GM12878 (cell line): Measurements from ENCODE around the gene ZNF462. TPM values are rescaled to one million over a fixed set of nuclear protein-coding genes. Genes with fewer than 3 reads are reported as not detected.

Experiments
- ATAC-seq: fragments of 200-7000 bp; cut with Tn5 transposase; 3 replicates; pipeline ENCODE4 v1.9.1; 2020; ENCODE audit warnings: mild to moderate bottlenecking, moderate library complexity
- BruUV-seq: library from RNA; stranded (reverse); fragments of 400-500 nt; replicated peaks from 2 replicates; lab custom pipeline; 2021; lab: Mats Ljungman, UMichigan
- CTCF ChIA-PET: fragments of 300-600 bp; sonication (Branson Sonifier 250); formaldehyde crosslinking; extraction: SDS; loops from one replicate; lab custom pipeline; 2021; ENCODE audit warnings: inconsistent platforms; lab: Yijun Ruan, JAX
- POLR2A ChIA-PET: fragments of 350-600 bp; formaldehyde crosslinking; extraction: SDS; loops from one replicate; lab custom pipeline; 2021; ENCODE audit warnings: inconsistent platforms; lab: Charles Lee
- RAD21 ChIA-PET: fragments of 300-600 bp; sonication (Branson Sonifier 250); formaldehyde crosslinking; loops from one replicate; lab custom pipeline; 2023; ENCODE audit warnings: antibody characterized with exemption; ENCODE audit not compliant: unreplicated experiment; lab: Charles Lee
- SMC1A ChIA-PET: fragments of 300-600 bp; sonication (Branson Sonifier 250); formaldehyde crosslinking; loops from one replicate; lab custom pipeline; 2023; ENCODE audit not compliant: unreplicated experiment, uncharacterized antibody; lab: Charles Lee
- DNase-seq: peaks from one replicate; pipeline ENCODE4 v3.0.0-alpha.2; 2011; ENCODE audit warnings: low read depth, low spot score
- FAIRE-seq: peaks from 3 replicates; lab custom pipeline; 2011; peaks lifted over from hg19 to GRCh38; lab: Jason Lieb, UNC
- H2AFZ ChIP-seq: 2 replicates; pipeline ENCODE4 v1.6.0; 2011; ENCODE audit warnings: low read depth, low read length, control low read depth; ENCODE audit not compliant: control insufficient read depth
- H3K27ac ChIP-seq: 2 replicates; pipeline ENCODE4 v1.5.1; 2011; ENCODE audit warnings: control low read depth; ENCODE audit not compliant: control insufficient read depth, insufficient read depth
- H3K27me3 ChIP-seq, 2 experiments: replicated peaks in 1 of 2; 2 replicates each; pipeline versions ENCODE4 v1.6.0 to v1.6.1; 2011; ENCODE audit warnings: low read length in 1 of 2; ENCODE audit not compliant: control insufficient read depth in 2 of 2, insufficient read depth in 2 of 2
- H3K36me3 ChIP-seq, 2 experiments: 2 replicates each; pipeline ENCODE4 v1.5.1; 2011; ENCODE audit warnings: low read length in 1 of 2; ENCODE audit not compliant: control insufficient read depth in 2 of 2, insufficient read depth in 2 of 2
- H3K4me1 ChIP-seq: 2 replicates; pipeline ENCODE4 v1.6.1; 2011; ENCODE audit warnings: mild to moderate bottlenecking, low read length, moderate library complexity, mixed read lengths; ENCODE audit not compliant: control insufficient read depth, insufficient read depth
- H3K4me2 ChIP-seq: 2 replicates; pipeline ENCODE4 v1.6.0; 2011; ENCODE audit warnings: control low read depth; ENCODE audit not compliant: control insufficient read depth, insufficient read depth
- H3K4me3 ChIP-seq: fragments of 200-600 bp; sonication (generic); 2 replicates; pipeline ENCODE4 v1.5.1; 2016
- H3K79me2 ChIP-seq: 2 replicates; pipeline ENCODE4 v1.6.0; 2011; ENCODE audit warnings: low read length; ENCODE audit not compliant: control insufficient read depth, insufficient read depth
- H3K9ac ChIP-seq: 2 replicates; pipeline ENCODE4 v1.8.0; 2011; ENCODE audit warnings: low read length, control low read depth, mixed read lengths; ENCODE audit not compliant: control insufficient read depth, insufficient read depth
- H3K9me3 ChIP-seq: replicated peaks from 3 replicates; pipeline ENCODE4 v1.5.1; 2011; ENCODE audit warnings: mild to moderate bottlenecking, low read length; ENCODE audit not compliant: control insufficient read depth, insufficient read depth
- H4K20me1 ChIP-seq: 2 replicates; pipeline ENCODE4 v1.6.0; 2011; ENCODE audit not compliant: control insufficient read depth, insufficient read depth
- BMI1 ChIP-seq: fragments of 450-650 bp; IDR thresholded peaks from 2 replicates; pipeline ENCODE4 v1.6.1; 2016; ENCODE audit warnings: mild to moderate bottlenecking, moderate library complexity, borderline replicate concordance
- EED ChIP-seq: sonication (generic); IDR thresholded peaks from 2 replicates; pipeline ENCODE4 v1.6.1; 2016; ENCODE audit warnings: antibody characterized with exemption, low read depth
- EGR1 ChIP-seq, 2 experiments: IDR thresholded peaks; 1 replicate in 1 of 2; 2 replicates in 1 of 2; pipeline ENCODE4 v1.6.1; 2011 to 2012; ENCODE audit warnings: low read depth in 2 of 2, low read length in 2 of 2, borderline replicate concordance in 1 of 2, mild to moderate bottlenecking in 1 of 2, moderate library complexity in 1 of 2
- KLF5 ChIP-seq: fragments of 450-650 bp; IDR thresholded peaks from 2 replicates; pipeline ENCODE4 v1.6.1; 2014; ENCODE audit warnings: mild to moderate bottlenecking; ENCODE audit not compliant: partially characterized antibody
- SMAD5 ChIP-seq: IDR thresholded peaks from 2 replicates; pipeline ENCODE4 v1.6.1; 2016; ENCODE audit warnings: antibody characterized with exemption, low read depth
- WRNIP1 ChIP-seq: IDR thresholded peaks from 2 replicates; pipeline ENCODE4 v1.6.1; 2011; ENCODE audit warnings: low read depth, low read length, improper control_type of control experiment, borderline replicate concordance
- ZNF217 ChIP-seq: fragments of 450-650 bp; IDR thresholded peaks from 2 replicates; pipeline ENCODE4 v1.6.1; 2017; ENCODE audit warnings: antibody characterized with exemption, mild to moderate bottlenecking
- ZNF384 ChIP-seq: IDR thresholded peaks from 2 replicates; pipeline ENCODE4 v1.6.1; 2012; ENCODE audit warnings: low read depth, mild to moderate bottlenecking, low read length, improper control_type of control experiment, borderline replicate concordance
- WGBS: methylation state at CpG from one replicate; pipeline ENCODE4 v1.1.6; 2016; ENCODE audit warnings: low lambda C conversion rate; ENCODE audit not compliant: insufficient replicate concordance, insufficient coverage; ENCODE audit errors: missing lambda C conversion rate; 5-methylcytosine and 5-hydroxymethylcytosine counted together
- in situ Hi-C: fragments of 300-500 bp; cut with MboI; formaldehyde crosslinking; loops from 9 replicates; pipeline ENCODE4 v1.14.3; 2018; ENCODE audit warnings: mixed read lengths
- intact Hi-C: fragments of 100-400 bp; cut with micrococcal nuclease; formaldehyde crosslinking; loops from one replicate; pipeline ENCODE4 v1.14.2; 2022; ENCODE audit not compliant: unreplicated experiment
- polyA plus RNA-seq, 11 experiments: library from polyadenylated mRNA; depleted of rRNA in 4 of 11; unstranded in 6 of 11; stranded (reverse) in 5 of 11; fragments of >200 nt; fragmentation: Nextera tagmentation in 4 of 11; fragmentation: Illumina TruSeq in 1 of 11; extraction: Ambion mirVana in 4 of 11; extraction: Trizol in 1 of 11; gene quantifications; 1 replicate in 1 of 11; 2 replicates in 10 of 11; pipeline versions ENCODE4 v1.2.1 to v1.2.3, GENCODE V29; 2011 to 2016; ENCODE audit warnings: inconsistent platforms in 2 of 11, missing spikeins in 2 of 11, low read depth in 1 of 11
- total RNA-seq, 4 experiments: library from RNA; depleted of rRNA in 3 of 4; stranded (reverse); fragments of >200 nt in 3 of 4; fragmentation: Illumina TruSeq in 1 of 4; extraction: Trizol in 1 of 4; gene quantifications; 2 replicates each; pipeline versions ENCODE4 v1.2.1 to v1.2.3, GENCODE V29; 2013 to 2021
- TF ChIP-seq, protein P1 (sequence below): fragments of 150-350 bp; IDR thresholded peaks from 2 replicates; pipeline ENCODE4 v1.6.1; 2014; ENCODE audit warnings: mild to moderate bottlenecking, low read depth, low read length
- TF ChIP-seq, protein P2 (sequence below): IDR thresholded peaks from 2 replicates; pipeline ENCODE4 v1.6.1; 2012; ENCODE audit warnings: low read depth, low read length, improper control_type of control experiment
- TF ChIP-seq, protein P3 (sequence below): fragments of 450-650 bp; formaldehyde crosslinking; IDR thresholded peaks from 2 replicates; pipeline ENCODE4 v1.5.0; 2022; ENCODE audit warnings: mild to moderate bottlenecking, missing genetic modification characterization
- TF ChIP-seq, protein P4 (sequence below): fragments of 450-650 bp; formaldehyde crosslinking; IDR thresholded peaks from 2 replicates; pipeline ENCODE4 v1.4.0; 2022; ENCODE audit warnings: mild to moderate bottlenecking, moderate library complexity

Gene ZNF462
- total and polyA plus RNA-seq, 10 of the 15 experiments (the other 5 are each of a cell fraction or from before 2014, with no cell fraction given): 0.27 to 13.7 (median 0.55) TPM

DNA sequence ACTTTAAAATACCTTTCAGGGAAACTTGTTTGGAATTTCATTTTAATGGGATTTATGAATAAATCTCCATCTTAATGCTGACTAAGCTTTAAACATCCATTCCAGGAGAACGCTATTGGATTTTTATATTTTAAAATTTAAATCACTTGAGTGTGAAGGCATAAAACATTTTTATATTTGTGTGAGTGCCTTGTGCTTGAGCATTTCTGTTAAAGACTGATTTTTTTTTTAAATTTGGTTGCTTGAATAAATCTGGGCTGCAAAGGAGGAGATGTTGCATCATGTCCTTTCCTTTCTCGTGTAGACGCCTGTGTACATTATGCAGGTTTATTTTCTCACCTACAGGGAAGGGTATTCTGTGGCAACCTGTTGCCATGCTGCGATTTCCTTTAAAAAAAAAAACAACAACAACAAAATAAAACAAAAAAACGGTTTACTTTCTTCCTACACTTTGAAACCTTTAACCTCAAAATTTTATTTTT is 108.1 kb downstream of the ZNF462 start:
- H3K9me3 ChIP-seq: no peaks in the 10 kb centered on the region
- no peak for FAIRE-seq
- in situ Hi-C loops (no loop called here), intact Hi-C loops (no loop called here)
- no peaks in the 10 kb centered on the region for H3K27me3 ChIP-seq
- ChIA-PET SMC1A (interaction anchor here (1.4 kb wide), 1 partner anchor 9 kb away, joined by 13 read pairs; no protein-coding TSS in a partner anchor), RAD21 (no interaction called here), POLR2A (no interaction called here), CTCF (interaction anchor here (0.7 to 1.2 kb wide), 2 partner anchors 76 to 120 kb away, joined by 3 read pairs; no protein-coding TSS in a partner anchor)
- no peaks in the 10 kb centered on the region for H4K20me1 ChIP-seq
- no peaks in the 10 kb centered on the region for H3K79me2 ChIP-seq
- H3K36me3 ChIP-seq: peaks cover 0 to 4% of the 10 kb centered on the region in 2 experiments; a peak in 2 of 4 replicates
- no peak overlapping the region for H3K4me2 ChIP-seq
- H3K4me3 ChIP-seq: no peak overlapping the region
- no peak overlapping the region for H3K9ac ChIP-seq
- no peak for DNase-seq
- no TSS peak for BruUV-seq
- no peak for ATAC-seq
- H3K4me1 ChIP-seq: no peaks in the 10 kb centered on the region
- WGBS: 43% methylated on average over 5 of the region's 5 CpGs
- H2AFZ ChIP-seq: no peak overlapping the region
- no peak overlapping the region for H3K27ac ChIP-seq
- TF ChIP-seq, protein P1, sequence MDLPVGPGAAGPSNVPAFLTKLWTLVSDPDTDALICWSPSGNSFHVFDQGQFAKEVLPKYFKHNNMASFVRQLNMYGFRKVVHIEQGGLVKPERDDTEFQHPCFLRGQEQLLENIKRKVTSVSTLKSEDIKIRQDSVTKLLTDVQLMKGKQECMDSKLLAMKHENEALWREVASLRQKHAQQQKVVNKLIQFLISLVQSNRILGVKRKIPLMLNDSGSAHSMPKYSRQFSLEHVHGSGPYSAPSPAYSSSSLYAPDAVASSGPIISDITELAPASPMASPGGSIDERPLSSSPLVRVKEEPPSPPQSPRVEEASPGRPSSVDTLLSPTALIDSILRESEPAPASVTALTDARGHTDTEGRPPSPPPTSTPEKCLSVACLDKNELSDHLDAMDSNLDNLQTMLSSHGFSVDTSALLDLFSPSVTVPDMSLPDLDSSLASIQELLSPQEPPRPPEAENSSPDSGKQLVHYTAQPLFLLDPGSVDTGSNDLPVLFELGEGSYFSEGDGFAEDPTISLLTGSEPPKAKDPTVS: no peak
- TF ChIP-seq, protein P2, sequence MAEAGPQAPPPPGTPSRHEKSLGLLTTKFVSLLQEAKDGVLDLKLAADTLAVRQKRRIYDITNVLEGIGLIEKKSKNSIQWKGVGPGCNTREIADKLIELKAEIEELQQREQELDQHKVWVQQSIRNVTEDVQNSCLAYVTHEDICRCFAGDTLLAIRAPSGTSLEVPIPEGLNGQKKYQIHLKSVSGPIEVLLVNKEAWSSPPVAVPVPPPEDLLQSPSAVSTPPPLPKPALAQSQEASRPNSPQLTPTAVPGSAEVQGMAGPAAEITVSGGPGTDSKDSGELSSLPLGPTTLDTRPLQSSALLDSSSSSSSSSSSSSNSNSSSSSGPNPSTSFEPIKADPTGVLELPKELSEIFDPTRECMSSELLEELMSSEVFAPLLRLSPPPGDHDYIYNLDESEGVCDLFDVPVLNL: no peak
- no peak for TF ChIP-seq BMI1
- TF ChIP-seq, protein P3, sequence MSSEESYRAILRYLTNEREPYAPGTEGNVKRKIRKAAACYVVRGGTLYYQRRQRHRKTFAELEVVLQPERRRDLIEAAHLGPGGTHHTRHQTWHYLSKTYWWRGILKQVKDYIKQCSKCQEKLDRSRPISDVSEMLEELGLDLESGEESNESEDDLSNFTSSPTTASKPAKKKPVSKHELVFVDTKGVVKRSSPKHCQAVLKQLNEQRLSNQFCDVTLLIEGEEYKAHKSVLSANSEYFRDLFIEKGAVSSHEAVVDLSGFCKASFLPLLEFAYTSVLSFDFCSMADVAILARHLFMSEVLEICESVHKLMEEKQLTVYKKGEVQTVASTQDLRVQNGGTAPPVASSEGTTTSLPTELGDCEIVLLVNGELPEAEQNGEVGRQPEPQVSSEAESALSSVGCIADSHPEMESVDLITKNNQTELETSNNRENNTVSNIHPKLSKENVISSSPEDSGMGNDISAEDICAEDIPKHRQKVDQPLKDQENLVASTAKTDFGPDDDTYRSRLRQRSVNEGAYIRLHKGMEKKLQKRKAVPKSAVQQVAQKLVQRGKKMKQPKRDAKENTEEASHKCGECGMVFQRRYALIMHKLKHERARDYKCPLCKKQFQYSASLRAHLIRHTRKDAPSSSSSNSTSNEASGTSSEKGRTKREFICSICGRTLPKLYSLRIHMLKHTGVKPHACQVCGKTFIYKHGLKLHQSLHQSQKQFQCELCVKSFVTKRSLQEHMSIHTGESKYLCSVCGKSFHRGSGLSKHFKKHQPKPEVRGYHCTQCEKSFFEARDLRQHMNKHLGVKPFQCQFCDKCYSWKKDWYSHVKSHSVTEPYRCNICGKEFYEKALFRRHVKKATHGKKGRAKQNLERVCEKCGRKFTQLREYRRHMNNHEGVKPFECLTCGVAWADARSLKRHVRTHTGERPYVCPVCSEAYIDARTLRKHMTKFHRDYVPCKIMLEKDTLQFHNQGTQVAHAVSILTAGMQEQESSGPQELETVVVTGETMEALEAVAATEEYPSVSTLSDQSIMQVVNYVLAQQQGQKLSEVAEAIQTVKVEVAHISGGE (CRISPR knock-in tag): no peak
- no peak for TF ChIP-seq ZNF384
- TF ChIP-seq SMAD5: no peak
- TF ChIP-seq ZNF217: no peak
- TF ChIP-seq, protein P4, sequence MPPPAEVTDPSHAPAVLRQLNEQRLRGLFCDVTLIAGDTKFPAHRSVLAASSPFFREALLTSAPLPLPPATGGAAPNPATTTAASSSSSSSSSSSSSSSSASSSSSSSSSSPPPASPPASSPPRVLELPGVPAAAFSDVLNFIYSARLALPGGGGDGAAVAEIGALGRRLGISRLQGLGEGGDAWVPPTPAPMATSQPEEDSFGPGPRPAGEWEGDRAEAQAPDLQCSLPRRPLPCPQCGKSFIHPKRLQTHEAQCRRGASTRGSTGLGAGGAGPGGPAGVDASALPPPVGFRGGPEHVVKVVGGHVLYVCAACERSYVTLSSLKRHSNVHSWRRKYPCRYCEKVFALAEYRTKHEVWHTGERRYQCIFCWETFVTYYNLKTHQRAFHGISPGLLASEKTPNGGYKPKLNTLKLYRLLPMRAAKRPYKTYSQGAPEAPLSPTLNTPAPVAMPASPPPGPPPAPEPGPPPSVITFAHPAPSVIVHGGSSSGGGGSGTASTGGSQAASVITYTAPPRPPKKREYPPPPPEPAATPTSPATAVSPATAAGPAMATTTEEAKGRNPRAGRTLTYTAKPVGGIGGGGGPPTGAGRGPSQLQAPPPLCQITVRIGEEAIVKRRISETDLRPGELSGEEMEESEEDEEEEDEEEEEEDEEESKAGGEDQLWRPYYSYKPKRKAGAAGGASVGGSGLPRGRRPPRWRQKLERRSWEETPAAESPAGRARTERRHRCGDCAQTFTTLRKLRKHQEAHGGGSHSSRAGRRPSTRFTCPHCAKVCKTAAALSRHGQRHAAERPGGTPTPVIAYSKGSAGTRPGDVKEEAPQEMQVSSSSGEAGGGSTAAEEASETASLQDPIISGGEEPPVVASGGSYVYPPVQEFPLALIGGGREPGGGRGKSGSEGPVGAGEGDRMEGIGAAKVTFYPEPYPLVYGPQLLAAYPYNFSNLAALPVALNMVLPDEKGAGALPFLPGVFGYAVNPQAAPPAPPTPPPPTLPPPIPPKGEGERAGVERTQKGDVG: no peak
- TF ChIP-seq EED: no peak
- no peak for TF ChIP-seq KLF5
- TF ChIP-seq WRNIP1: no peak
- no peak for TF ChIP-seq EGR1 (IDR thresholded peaks at IDR 0.05; ENCODE audit: borderline replicate concordance in 1 of 2, low read depth in 2 of 2, low read length in 2 of 2)
